GM12892 (cell line): ENCODE measurements around the gene ENAH.

Experiments
- DNase-seq: peaks from one replicate; pipeline ENCODE4 v3.0.0; 2011; ENCODE audit not compliant: insufficient read length
- FAIRE-seq: peaks from 2 replicates; lab custom pipeline; 2011; peaks lifted over from hg19 to GRCh38; lab: Jason Lieb, UNC
- POLR2A ChIP-seq: IDR thresholded peaks from 2 replicates; pipeline ENCODE4 v1.6.1; 2011; ENCODE audit warnings: low read depth, low read length, control low read depth
- POLR2AphosphoS5 ChIP-seq: IDR thresholded peaks from 2 replicates; pipeline ENCODE4 v1.6.1; 2011; ENCODE audit warnings: low read depth, low read length, control low read depth
- TAF1 ChIP-seq: IDR thresholded peaks from 2 replicates; pipeline ENCODE4 v1.6.1; 2011; ENCODE audit warnings: low read depth, mild to moderate bottlenecking, control low read depth, low read length, borderline replicate concordance

Gene ENAH

DNA sequence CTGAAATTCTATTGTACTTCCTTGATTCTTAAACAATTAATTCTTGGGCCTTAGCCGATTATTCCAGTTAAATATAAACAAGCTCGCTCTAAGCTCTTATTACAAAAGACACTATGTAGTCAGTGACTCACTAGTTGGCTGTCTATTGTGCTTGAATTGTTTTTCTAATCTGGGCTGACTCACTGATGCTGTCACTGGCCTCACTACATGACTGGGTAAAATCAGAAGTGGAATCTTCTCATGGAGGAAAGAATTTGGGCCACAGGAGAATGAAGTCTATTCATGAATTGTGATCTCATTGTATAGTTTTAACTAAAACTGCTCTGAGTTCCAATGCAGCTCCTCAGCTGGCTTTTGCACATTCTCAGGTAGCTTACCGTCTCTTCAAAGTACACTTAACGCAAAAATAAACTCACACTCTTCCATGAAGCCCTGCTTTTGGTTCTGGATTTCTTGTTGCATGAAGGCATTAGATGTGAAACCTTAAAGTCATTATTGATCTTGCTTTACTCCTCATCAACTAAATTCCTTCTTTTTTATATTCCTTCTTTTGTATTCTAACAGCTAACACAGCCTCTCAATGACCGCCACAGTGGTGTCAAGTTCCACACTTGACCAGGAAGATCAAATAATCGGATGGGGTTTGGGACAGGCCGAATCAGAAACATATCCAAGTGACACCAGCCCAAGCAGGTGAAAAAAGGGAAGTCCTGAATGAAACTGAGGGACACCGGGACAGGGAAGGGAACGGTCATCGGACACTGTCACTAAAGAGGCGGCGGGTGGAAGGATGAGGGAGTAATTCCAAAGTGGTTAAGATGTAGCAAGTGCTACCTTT is 144.2 kb downstream of the ENAH start:
- TF ChIP-seq TAF1 (no peak), POLR2AphosphoS5 (no peak), POLR2A (no peak)
- DNase-seq = no peak
- no peak for FAIRE-seq

DNA sequence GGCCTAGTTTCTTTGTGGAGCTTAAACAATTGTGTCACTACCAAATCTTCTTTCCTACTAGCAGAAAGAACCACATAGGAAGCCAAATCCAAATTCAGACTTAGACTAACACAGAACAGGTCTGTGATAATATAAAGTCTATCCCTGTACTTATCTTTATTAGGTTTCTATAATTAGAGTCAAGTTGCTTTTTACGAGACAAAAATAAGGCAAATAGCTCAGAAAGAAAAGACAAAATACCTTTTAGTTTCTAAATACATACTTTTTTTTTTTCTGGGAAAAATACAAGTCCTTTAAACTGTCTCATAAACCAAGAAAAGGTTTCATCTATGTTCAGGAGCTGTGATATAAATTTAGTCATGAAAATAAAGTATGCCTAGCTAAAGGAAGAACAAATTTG is 146.2 kb downstream of the ENAH start:
- FAIRE-seq (no peak), DNase-seq (no peak)
- TF ChIP-seq POLR2A (no peak), POLR2AphosphoS5 (no peak), TAF1 (no peak)

GRCh38 chr1:225504776-225505175 is 148.1 kb downstream of the ENAH start:
- no peak for TF ChIP-seq POLR2AphosphoS5
- TF ChIP-seq POLR2A = no peak
- no peak for TF ChIP-seq TAF1
- DNase-seq = no peak
- FAIRE-seq = no peak

DNA sequence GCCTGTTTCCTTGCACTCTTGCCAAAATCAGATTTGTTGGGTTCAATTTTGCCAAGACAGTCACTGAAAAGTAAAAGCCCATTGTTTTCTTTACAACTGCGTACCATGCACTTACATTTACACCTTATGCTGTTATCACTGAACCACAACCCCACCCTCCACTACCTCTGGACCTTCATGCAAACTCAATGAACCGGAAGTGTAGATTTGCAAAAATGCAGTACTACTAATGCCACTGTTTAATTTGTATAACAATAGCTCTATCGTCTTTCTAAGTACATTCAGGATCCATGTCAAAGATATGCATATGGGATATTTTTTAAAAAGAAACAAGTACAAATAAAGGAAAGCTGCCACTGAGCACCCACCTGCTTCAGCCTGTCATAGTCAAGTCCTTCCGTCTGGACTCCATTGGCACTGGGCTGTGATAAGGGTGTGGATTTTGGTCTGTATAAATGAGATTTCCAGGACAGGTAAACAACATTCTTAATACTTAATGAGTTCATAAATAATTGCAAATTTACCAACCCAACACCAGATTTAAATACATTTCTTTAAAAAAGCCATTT is 152.2 kb downstream of the ENAH start:
- no peak for FAIRE-seq
- no peak for DNase-seq
- TF ChIP-seq POLR2AphosphoS5 (no peak), POLR2A (no peak), TAF1 (no peak)

GRCh38 chr1:225498549-225499136 is 154.3 kb downstream of the ENAH start:
- FAIRE-seq (no peak), DNase-seq (no peak)
- TF ChIP-seq POLR2A (no peak), TAF1 (no peak), POLR2AphosphoS5 (no peak)

DNA sequence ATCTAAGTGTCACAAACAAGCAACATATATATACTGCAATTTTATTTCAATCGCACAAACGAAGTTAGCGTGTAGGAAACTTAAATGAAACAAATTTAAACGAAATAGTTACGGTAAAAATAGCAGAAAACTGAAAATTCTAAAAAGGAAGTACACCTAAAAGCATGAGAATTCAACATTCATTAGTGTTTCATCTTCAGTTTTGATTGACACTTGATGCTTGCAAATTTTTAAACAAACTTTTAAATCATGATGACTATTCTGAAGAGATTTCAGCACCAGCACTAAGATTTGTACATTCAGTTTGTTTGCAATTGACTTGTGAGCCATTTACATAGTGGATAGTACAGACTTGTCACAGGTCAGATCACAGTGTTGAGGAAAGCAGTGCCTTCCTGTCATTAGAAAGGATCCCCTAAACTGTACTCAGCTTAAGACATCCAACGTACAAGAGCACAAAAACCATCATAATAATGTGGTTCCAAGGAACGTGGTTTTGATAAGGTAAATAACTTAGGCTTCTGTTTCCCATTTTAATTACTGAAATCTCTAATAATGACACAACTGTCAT is 158.0 kb downstream of the ENAH start:
- no peak for DNase-seq
- peak; percentile 80 for FAIRE-seq
- TF ChIP-seq POLR2A (no peak), POLR2AphosphoS5 (no peak), TAF1 (no peak)

GRCh38 chr1:225493591-225494246 is 159.2 kb downstream of the ENAH start:
- TF ChIP-seq POLR2AphosphoS5 = no peak
- no peak for TF ChIP-seq TAF1
- no peak for TF ChIP-seq POLR2A
- FAIRE-seq = no peak

GRCh38 chr1:225488676-225489075 is 164.2 kb downstream of the ENAH start:
- FAIRE-seq (no peak), DNase-seq (no peak)
- no peak for TF ChIP-seq POLR2A
- TF ChIP-seq POLR2AphosphoS5 = no peak
- no peak for TF ChIP-seq TAF1

More at GRCh38 chr1:225493591-225494246, 159.2 kb downstream of the ENAH start:
- DNase-seq = no peak

DNA sequence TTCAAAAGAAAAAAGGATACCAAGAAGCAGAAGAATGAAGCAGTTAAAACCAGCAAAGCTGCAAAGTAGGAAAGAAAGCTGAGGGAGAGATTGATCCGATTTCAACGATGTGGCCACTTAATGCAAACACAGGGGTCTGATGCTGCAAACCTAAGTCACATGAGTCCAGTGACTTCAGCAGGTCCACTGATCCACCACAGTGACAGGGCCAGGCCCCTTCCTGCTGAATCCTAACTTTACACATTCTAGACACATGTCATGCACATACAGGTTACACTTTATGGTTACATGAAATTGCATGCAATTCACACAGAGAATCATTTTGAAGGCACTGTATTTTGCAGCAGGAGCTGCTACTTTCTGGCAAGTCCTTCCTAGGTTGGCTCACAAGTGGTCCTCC is 166.1 kb downstream of the ENAH start:
- TF ChIP-seq POLR2AphosphoS5 (no peak), TAF1 (no peak), POLR2A (no peak)
- FAIRE-seq = no peak
- no peak for DNase-seq

GRCh38 chr1:225485991-225486530 is 166.9 kb downstream of the ENAH start:
- DNase-seq = no peak
- FAIRE-seq = no peak
- no peak for TF ChIP-seq TAF1
- TF ChIP-seq POLR2A = no peak
- TF ChIP-seq POLR2AphosphoS5 = no peak

DNA sequence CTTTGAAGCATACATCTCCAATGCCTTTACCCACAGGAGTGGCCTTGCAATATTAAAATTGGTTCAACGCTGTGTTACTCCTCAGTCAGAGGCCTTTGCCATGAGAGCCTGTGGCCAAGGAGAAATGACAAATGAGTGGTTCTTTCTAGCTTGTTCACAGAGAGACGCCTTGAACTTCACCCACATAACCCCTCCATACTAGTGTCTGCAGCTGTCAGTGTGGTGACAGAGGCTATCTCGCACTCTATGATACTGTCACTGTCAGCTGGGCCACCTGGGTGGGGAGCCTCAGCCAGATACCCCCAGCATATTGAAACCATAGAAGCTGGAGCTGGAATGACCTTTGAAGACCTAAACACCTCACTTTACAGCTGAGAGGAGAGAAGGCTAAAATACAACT is 167.7 kb downstream of the ENAH start:
- TF ChIP-seq POLR2A (no peak), TAF1 (no peak), POLR2AphosphoS5 (no peak)
- no peak for DNase-seq
- FAIRE-seq = no peak
